H9 (cell line): ENCODE measurements around the gene RNF113B. TPM values are rescaled to one million over a fixed set of nuclear protein-coding genes. Genes with fewer than 3 reads are reported as not detected.

Experiments
- DNase-seq: peaks from one replicate; pipeline ENCODE4 v3.0.0-alpha.2; 2017
- H2AFZ ChIP-seq: one replicate; pipeline ENCODE4 v1.6.1; 2013; ENCODE audit warnings: mild to moderate bottlenecking, low read length, control low read depth, moderate library complexity
- H2AK5ac ChIP-seq: 2 replicates; pipeline ENCODE4 v1.6.1; 2013; ENCODE audit warnings: low read length, control low read depth, mixed read lengths; ENCODE audit not compliant: insufficient read length
- H2BK120ac ChIP-seq: one replicate; pipeline ENCODE4 v1.6.1; 2013; ENCODE audit warnings: low read depth, mild to moderate bottlenecking, low read length, control low read depth, inconsistent platforms; ENCODE audit not compliant: poor library complexity, severe bottlenecking
- H2BK12ac ChIP-seq: 2 replicates; pipeline ENCODE4 v1.6.1; 2013; ENCODE audit warnings: low read length, control low read depth, mixed read lengths, low read depth; ENCODE audit not compliant: insufficient read length
- H2BK15ac ChIP-seq: 2 replicates; pipeline ENCODE4 v1.6.1; 2013; ENCODE audit warnings: low read depth, low read length, control low read depth
- H2BK20ac ChIP-seq: one replicate; pipeline ENCODE4 v1.6.1; 2013; ENCODE audit warnings: low read depth, mild to moderate bottlenecking, low read length, control low read depth, inconsistent platforms; ENCODE audit not compliant: poor library complexity, severe bottlenecking
- H2BK5ac ChIP-seq: 2 replicates; pipeline ENCODE4 v1.6.1; 2013; ENCODE audit warnings: low read length, control low read depth, mixed read lengths; ENCODE audit not compliant: insufficient read length
- H3K14ac ChIP-seq: 2 replicates; pipeline ENCODE4 v1.6.1; 2013; ENCODE audit warnings: low read length, control low read depth; ENCODE audit not compliant: insufficient read depth
- H3K18ac ChIP-seq: 2 replicates; pipeline ENCODE4 v1.6.1; 2013; ENCODE audit warnings: low read depth, mild to moderate bottlenecking, mixed read lengths, low read length, control low read depth; ENCODE audit not compliant: insufficient read length
- H3K23ac ChIP-seq: 2 replicates; pipeline ENCODE4 v1.6.1; 2013; ENCODE audit warnings: low read length, control low read depth, mixed read lengths, low read depth; ENCODE audit not compliant: insufficient read length
- H3K23me2 ChIP-seq: 2 replicates; pipeline ENCODE4 v1.6.1; 2013; ENCODE audit warnings: low read depth, mild to moderate bottlenecking, mixed read lengths, low read length, control low read depth; ENCODE audit not compliant: insufficient read length, poor library complexity, severe bottlenecking
- H3K27ac ChIP-seq: 2 replicates; pipeline ENCODE4 v1.5.1; 2013; ENCODE audit warnings: low read length, control low read depth, mixed read lengths, low read depth; ENCODE audit not compliant: insufficient read length
- H3K27me3 ChIP-seq: 2 replicates; pipeline ENCODE4 v1.6.1; 2013; ENCODE audit warnings: low read length, control low read depth, inconsistent platforms; ENCODE audit not compliant: insufficient read depth
- H3K4ac ChIP-seq: 2 replicates; pipeline ENCODE4 v1.6.1; 2013; ENCODE audit warnings: low read depth, mild to moderate bottlenecking, control low read depth, inconsistent platforms, low read length, moderate library complexity
- H3K4me1 ChIP-seq: 2 replicates; pipeline ENCODE4 v1.6.1; 2013; ENCODE audit warnings: low read length, control low read depth, inconsistent platforms; ENCODE audit not compliant: insufficient read depth
- H3K4me2 ChIP-seq: 2 replicates; pipeline ENCODE4 v1.6.1; 2013; ENCODE audit warnings: low read length, control low read depth, mixed read lengths; ENCODE audit not compliant: insufficient read length, insufficient read depth
- H3K56ac ChIP-seq: 2 replicates; pipeline ENCODE4 v1.6.1; 2013; ENCODE audit warnings: low read depth, mild to moderate bottlenecking, mixed read lengths, low read length, control low read depth; ENCODE audit not compliant: insufficient read length
- H3K79me1 ChIP-seq: 2 replicates; pipeline ENCODE4 v1.6.1; 2013; ENCODE audit warnings: low read depth, mild to moderate bottlenecking, moderate library complexity, low read length, control low read depth, inconsistent platforms; ENCODE audit not compliant: insufficient read depth, poor library complexity, severe bottlenecking
- H3K79me2 ChIP-seq: 2 replicates; pipeline ENCODE4 v1.6.1; 2013; ENCODE audit warnings: low read length, control low read depth, inconsistent platforms; ENCODE audit not compliant: insufficient read depth
- H3K9ac ChIP-seq: 2 replicates; pipeline ENCODE4 v1.6.1; 2013; ENCODE audit warnings: low read length, control low read depth, mixed read lengths; ENCODE audit not compliant: insufficient read length; ENCODE audit errors: extremely low read depth
- H3K9me3 ChIP-seq: one replicate; pipeline ENCODE4 v1.6.1; 2013; ENCODE audit warnings: low read depth, low read length, inconsistent platforms; ENCODE audit not compliant: control insufficient read depth
- H3T11ph ChIP-seq: one replicate; pipeline ENCODE4 v1.6.1; 2013; ENCODE audit warnings: mild to moderate bottlenecking, low read length, control low read depth, inconsistent platforms
- H4K20me1 ChIP-seq: one replicate; pipeline ENCODE4 v1.6.1; 2013; ENCODE audit not compliant: control insufficient read depth, insufficient read length, insufficient read depth
- H4K5ac ChIP-seq: 2 replicates; pipeline ENCODE4 v1.6.1; 2013; ENCODE audit warnings: low read depth, mild to moderate bottlenecking, mixed read lengths, low read length, control low read depth; ENCODE audit not compliant: insufficient read length
- H4K8ac ChIP-seq: replicated peaks from 2 replicates; pipeline ENCODE4 v1.6.1; 2013; ENCODE audit warnings: low read length, control low read depth, mixed read lengths, low read depth; ENCODE audit not compliant: insufficient read length
- H4K91ac ChIP-seq: 2 replicates; pipeline ENCODE4 v1.6.1; 2013; ENCODE audit warnings: low read depth, mild to moderate bottlenecking, moderate library complexity, mixed read lengths, low read length, control low read depth; ENCODE audit not compliant: insufficient read length
- H3K27ac Mint-ChIP-seq, 3 experiments: 2 replicates in 2 of 3; 3 replicates in 1 of 3; pipeline ENCODE4 v1.8.0; 2020 to 2021; ENCODE audit warnings: mixed read lengths in 3 of 3, mild to moderate bottlenecking in 1 of 3, moderate library complexity in 1 of 3
- H3K27me3 Mint-ChIP-seq: 2 replicates; pipeline ENCODE4 v1.8.0; 2021; ENCODE audit warnings: low read depth, mild to moderate bottlenecking, moderate library complexity, mixed read lengths
- H3K36me3 Mint-ChIP-seq, 3 experiments: 2 replicates in 2 of 3; 3 replicates in 1 of 3; pipeline ENCODE4 v1.8.0; 2020 to 2021; ENCODE audit warnings: low read depth in 3 of 3, mixed read lengths in 3 of 3; ENCODE audit not compliant: insufficient read depth in 1 of 3
- H3K4me1 Mint-ChIP-seq, 2 experiments: 2 replicates each; pipeline ENCODE4 v1.8.0; 2020; ENCODE audit warnings: mixed read lengths in 2 of 2
- H3K4me3 Mint-ChIP-seq, 2 experiments: 2 replicates in 1 of 2; 3 replicates in 1 of 2; pipeline ENCODE4 v1.8.0; 2020 to 2021; ENCODE audit warnings: mild to moderate bottlenecking in 2 of 2, mixed read lengths in 2 of 2, moderate library complexity in 1 of 2
- H3K9me3 Mint-ChIP-seq, 2 experiments: 2 replicates in 1 of 2; 3 replicates in 1 of 2; pipeline ENCODE4 v1.8.0; 2020; ENCODE audit warnings: mild to moderate bottlenecking in 2 of 2, mixed read lengths in 2 of 2, moderate library complexity in 1 of 2
- CTCF ChIP-seq: fragments of 200-600 bp; sonication (generic); conservative IDR thresholded peaks from 3 replicates; pipeline ENCODE4 v1.8.0; 2021; ENCODE audit warnings: antibody characterized with exemption, mild to moderate bottlenecking
- WGBS: extraction: QIAGEN DNeasy Blood & Tissue Kit; methylation state at CpG from one replicate; pipeline ENCODE4 v1.1.7; 2013; ENCODE audit warnings: missing lambda C conversion rate, low lambda C conversion rate, mixed read lengths; ENCODE audit not compliant: insufficient read length; ENCODE audit errors: extremely low coverage; 5-methylcytosine and 5-hydroxymethylcytosine counted together
- total RNA-seq: library from RNA; stranded (reverse); gene quantifications from 2 replicates; pipeline ENCODE4 v1.2.1, GENCODE V29; 2021

RNF113B gene
- total RNA-seq, 1 experiment from 2014 or later: not detected

- TF ChIP-seq CTCF: no peak
- Mint-ChIP-seq H3K4me1 (peaks cover 21 to 23% of the 10 kb centered on the region in 2 experiments), H3K27me3 (no peaks in the 10 kb centered on the region), H3K27ac (no peak overlapping the region; a peak in 1 of 7 replicates), H3K36me3 (peaks cover 6 to 18% (median 12%) of the 10 kb centered on the region in 3 experiments; a peak in 6 of 7 replicates), H3K9me3 (no peaks in the 10 kb centered on the region), H3K4me3 (no peak overlapping the region)
- Histone ChIP-seq H3K23ac (no peak overlapping the region), H2AFZ (no peak overlapping the region), H4K8ac (no peak overlapping the region), H4K91ac (no peak overlapping the region), H2AK5ac (no peak overlapping the region), H3K9me3 (no peaks in the 10 kb centered on the region), H2BK120ac (no peak overlapping the region), H3K18ac (no peak overlapping the region), H4K5ac (no peak overlapping the region), H2BK5ac (no peak overlapping the region), H3K27me3 (no peaks in the 10 kb centered on the region), H3K9ac (no peak overlapping the region), H3K79me1 (peaks cover 2% of the 10 kb centered on the region), H3K27ac (no peak overlapping the region), H3K4ac (no peak overlapping the region), H2BK20ac (no peak overlapping the region), H3K14ac (no peak overlapping the region), H3K4me2 (no peak overlapping the region), H2BK12ac (no peak overlapping the region), H3K4me1 (no peaks in the 10 kb centered on the region), H3K23me2 (no peaks in the 10 kb centered on the region), H3K79me2 (no peaks in the 10 kb centered on the region; the same call in 1 of the 2 replicates), H2BK15ac (no peak overlapping the region), H4K20me1 (no peaks in the 10 kb centered on the region), H3T11ph (no peak overlapping the region), H3K56ac (no peak overlapping the region)
- no peak for DNase-seq
- WGBS: no CpG with 5 or more reads among the region's 6 CpGs
Observed at GRCh38 chr13:98221234-98221633, 44.2 kb upstream of the RNF113B start.
